ENCODE measurements around the gene MPHOSPH9.

The MPHOSPH9 gene

GRCh38 chr12:123232807-123233504 lies at the start of gene MPHOSPH9, which contains the start of gene MTRFR:
TSS of gene MPHOSPH9 (minus strand) at chr12:123233141. CDS start at chr12:123230364, 2,777 bp downstream.
TSS of gene MTRFR (plus strand) at chr12:123233436. CDS start at chr12:123253675, 20,239 bp downstream.
- peak; percentile 99 for DNase-seq (ENCODE audit: low read depth, low spot score)

GRCh38 chr12:123282111-123282510 lies 49.2 kb upstream of the MPHOSPH9 start:
- no peak for DNase-seq (ENCODE audit: low read depth, low spot score)

- no peak for DNase-seq (ENCODE audit: low read depth, low spot score)
These were observed 48.0 kb upstream of the MPHOSPH9 start for GRCh38 chr12:123280971-123281370.

- DNase-seq (ENCODE audit: low read depth, low spot score) = no peak
These were observed 45.2 kb upstream of the MPHOSPH9 start for GRCh38 chr12:123278101-123278627.

DNA sequence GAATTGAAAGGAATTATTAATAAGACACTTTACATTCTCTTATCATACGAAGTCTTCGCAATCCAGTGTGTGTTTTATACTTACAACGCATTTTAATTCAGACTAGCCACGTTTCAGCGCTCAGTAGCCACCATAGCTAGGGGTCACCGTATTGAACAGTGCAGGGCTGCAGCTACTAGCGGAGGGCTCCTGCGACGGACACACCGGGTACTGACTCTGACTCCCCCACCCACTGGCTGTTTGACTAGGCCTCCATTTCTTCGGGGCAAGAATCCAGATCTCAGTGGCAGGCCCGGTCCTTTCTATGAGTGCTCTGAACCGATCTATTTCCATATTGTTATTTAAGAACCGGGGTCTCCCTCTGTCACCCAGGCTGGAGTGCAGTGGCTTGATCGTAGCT lies 40.2 kb upstream of the MPHOSPH9 start:
- no peak for DNase-seq (ENCODE audit: low read depth, low spot score)

GRCh38 chr12:123271001-123271668 lies 38.2 kb upstream of the MPHOSPH9 start:
- no peak for DNase-seq (ENCODE audit: low read depth, low spot score)

DNA sequence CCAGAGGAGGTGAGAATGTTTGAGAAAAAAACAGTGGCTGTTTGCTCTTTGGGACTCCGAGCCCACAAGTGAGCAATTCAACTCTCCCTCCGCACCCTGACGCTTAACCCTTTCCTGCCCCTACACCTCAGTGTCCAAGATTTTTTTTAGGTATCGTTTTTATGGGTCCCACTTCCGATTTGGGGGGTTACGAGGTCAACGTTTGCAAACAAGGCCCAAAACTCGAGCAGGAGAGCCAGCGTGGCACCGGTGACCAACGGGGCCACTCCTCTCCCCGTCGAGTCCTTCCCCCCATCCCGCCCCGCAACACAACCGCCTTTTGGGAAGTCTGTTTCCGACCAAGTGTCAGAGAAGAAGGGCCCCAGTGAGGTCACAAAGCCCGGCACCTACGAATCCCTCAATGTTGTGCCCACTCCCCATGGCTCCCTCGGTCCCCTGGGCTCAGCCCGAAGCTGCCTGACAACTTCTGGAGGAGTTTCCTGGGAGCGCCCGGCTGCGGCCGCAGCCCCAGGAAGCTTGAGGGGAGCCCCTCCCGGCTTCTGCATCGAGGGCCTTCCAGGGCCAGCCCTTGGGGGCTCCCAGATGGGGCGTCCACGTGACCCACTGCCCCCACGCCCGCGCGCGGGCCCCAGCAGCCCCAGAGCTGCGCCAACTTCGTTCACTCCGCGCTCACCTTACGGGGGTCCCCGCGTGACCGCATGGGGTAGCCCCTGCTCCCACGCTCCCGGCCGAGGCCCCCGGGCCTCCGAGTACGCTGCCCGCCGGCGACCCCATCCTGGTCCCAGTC lies 37.5 kb upstream of the MPHOSPH9 start:
- no peak for DNase-seq (ENCODE audit: low read depth, low spot score)

DNA sequence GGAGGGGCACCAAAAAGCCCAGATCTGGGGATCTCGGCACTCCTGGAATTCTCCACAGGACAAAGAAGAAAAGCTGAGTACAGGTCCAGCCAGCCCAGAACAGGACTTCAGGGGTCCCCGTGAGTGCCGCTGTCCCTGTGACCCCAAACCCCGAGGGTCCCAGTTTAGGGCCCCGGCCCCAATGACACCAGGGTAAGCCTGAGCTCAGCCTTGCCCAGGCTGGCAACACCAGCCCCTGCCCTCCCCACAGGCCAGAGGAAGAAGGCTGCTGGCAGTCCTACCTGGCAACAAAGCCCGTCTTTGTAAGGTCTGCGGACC lies 36.9 kb upstream of the MPHOSPH9 start:
- no peak for DNase-seq (ENCODE audit: low read depth, low spot score)

DNA sequence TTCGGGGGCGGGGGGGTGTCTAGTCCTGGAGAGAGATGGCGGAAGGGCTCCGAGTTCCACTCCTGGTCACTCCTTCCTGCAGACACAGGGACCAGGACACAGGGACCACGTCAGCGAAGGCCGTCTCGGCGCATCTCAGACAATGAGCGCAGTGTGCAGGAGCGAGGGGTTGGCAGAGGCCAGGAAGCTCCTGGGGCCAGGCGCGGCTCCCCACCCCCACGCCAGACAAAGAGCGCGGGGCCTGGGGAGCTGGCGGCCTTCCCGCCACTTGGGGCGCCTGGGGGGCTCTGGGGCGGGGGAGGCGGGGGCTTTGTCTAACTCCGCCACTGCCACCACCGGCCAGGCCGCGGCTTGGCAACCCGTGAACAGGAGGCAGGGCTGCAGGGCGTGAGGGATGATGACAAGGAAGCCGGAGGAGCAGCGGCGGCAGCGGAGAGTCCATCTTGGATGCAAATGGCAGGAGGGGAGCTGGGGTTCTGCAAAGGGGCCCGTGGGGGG lies 36.5 kb upstream of the MPHOSPH9 start:
- DNase-seq (ENCODE audit: low read depth, low spot score) = no peak

DNA sequence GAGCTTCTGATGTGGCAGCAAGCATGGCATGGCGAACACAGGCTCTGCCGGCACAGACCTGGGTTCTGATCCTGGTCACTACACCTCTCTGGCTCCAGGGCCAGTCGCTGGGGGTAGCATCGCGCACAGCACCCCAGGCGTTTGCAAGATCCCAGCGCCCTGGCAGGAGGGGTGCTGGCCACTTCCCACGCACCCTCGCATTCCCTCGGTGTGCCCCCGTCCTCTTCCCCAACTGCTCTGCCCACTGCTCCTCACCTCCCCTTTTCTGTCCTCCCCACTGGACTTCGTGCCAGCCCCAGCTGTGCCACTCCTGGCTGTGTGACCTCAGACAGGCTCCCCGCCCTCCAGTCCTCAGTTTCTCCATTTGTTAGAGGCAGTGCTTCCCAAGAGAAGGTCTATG lies 35.9 kb upstream of the MPHOSPH9 start:
- no peak for DNase-seq (ENCODE audit: low read depth, low spot score)

DNA sequence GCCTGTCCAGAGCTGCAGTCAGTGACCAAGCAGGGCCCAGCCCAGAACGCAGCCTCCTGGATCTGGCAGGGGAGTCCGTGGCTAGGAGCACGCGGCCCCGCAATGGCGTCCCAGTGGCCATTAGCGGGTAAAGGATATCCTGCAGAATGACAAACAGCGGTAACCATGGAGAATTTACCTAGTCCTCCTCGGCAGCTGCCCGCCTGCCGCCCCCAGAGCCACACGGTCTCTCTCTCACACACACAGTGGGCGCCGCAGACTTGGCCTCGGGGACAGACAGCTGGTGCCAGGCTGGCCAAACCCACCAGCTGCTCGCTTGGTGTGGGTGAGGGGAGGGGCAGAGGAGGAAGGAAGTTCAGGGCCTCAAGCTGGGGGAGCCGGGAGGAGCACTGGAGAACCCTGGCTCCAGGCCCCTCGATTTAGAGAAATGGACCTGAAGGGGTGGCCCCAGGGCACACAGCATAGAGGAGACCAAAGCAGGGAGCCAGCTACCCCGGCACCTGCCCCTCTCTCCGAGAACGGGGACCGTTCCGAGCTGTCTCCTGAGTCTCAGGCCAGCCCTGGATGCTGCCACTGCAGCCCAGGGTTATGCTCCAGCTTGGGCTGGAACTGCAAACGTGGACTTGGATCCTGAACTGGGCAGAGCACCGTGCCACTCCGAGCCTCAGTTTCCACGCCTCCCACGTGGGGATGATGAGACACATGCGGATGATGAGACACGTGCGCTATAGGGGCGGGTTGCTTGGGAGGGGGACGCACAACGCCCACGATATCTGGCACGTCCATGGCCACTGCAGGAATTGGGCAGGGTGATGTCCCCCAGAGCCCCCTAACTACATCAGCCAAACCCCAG lies 35.3 kb upstream of the MPHOSPH9 start:
- no peak for DNase-seq (ENCODE audit: low read depth, low spot score)

DNA sequence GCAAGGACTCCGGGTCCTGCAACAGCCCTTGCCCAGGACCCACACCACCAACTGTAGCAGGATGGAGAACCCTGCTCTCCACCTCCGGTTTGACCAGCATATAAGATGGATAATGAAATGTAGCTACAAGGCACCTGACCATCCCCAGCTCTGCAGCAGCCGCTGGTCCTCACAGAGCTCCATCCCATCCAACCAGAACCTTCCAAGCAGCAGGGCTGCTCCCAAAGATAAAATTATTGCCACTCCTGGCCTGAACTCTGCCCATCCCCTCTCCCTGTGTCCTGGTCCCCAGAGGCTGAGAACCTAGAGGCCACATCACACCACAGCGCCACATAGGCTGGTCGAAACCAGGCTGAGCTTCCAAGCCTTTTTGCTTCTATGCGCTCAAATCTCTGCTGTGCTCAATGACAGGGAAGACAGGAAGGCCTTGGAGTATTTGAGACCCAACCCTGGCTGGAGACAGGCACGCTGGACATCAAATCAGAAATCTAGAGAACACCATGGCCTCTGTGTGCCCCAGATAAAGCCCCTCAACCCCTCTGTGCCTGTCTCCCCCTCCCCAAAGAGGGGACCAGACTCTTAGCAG lies 34.5 kb upstream of the MPHOSPH9 start:
- DNase-seq (ENCODE audit: low read depth, low spot score) = no peak

DNA sequence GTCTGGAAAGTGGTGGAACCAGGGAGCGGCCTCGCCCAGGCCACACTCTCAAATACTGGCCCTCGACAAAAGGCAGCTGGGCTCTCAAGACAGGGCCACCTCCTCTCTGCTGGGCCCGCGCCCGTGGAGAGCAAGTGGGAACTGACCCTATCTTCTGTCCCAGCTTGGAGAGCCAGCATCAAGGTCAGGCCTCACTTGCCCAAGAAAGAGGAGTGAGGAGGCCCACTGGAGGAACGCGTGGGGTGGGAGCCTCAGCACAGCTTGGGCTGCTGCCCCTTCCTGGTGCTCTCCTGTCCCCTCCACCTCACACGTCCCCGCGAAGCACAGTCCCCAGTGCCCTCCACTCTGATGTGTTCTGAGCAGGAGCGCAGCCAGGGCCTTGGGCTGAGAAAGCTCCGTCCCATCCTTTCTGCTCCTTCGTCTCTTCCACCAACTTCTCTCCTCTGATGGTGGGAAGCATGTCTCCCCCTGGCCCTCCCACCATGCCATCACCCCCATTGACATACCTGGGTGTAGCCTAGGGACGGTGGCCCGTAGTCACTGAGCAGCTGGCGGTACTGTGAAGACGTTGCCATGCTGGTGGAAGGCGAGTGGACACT lies 33.8 kb upstream of the MPHOSPH9 start:
- no peak for DNase-seq (ENCODE audit: low read depth, low spot score)

DNA sequence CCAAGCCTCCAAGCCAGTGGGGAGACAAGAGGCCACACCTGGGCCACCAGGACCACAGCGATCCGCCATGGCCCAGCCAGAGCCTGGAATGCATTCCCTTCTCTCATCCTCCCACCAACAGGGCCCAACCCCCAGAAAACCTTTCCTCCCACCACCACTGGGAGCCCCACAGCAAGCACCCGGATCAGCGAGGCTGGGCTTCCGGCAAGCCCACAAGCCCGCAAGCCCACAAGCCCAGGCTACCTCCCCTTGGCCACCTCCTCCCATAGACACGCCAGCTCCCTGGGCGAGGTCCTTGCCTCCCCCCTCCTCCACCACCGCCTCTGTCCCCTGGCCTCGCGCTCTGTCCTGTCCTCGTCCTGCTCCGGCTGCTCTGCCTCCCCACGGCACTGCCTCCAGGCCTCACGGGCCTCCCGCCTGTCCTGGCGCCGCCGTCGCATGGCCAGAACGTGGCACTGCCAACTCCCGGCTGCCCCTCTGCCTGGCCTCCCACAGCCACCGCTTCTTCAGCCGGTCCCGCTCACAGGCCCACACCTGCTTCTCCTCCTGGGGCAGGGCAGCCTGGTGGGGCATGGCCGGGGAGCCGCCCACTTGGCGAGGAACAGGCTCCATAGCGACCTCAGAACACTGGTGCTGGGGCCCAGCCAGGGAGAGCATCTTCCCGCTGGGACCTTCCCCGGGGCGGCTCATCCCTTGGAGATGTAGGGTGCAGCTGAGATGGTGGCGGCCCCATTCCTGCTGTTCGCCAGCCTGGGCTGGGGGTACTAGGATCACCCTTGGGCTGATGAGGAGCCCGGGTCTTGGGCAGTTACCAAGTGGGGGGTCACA lies 33.1 kb upstream of the MPHOSPH9 start:
- no peak for DNase-seq (ENCODE audit: low read depth, low spot score)

DNA sequence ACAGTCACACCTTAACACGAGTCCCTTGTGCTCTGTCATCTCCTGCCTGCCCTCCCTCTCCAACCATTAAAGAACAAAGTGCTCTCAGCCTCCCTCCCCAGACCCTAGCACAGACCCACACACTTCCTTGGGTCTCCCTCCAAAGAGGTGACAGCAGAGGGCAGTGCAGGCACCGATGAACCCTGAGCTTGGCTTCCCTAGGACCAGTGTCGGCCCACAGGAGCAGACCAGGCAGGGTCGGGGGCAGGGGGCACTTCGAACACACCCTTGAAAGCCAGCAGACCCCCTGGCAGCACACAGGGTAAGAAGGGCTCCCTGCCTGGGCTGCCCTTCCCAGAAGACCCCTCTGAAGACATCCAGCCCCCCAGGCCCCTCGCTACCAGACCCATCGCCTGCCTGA lies 31.7 kb upstream of the MPHOSPH9 start:
- no peak for DNase-seq (ENCODE audit: low read depth, low spot score)

DNA sequence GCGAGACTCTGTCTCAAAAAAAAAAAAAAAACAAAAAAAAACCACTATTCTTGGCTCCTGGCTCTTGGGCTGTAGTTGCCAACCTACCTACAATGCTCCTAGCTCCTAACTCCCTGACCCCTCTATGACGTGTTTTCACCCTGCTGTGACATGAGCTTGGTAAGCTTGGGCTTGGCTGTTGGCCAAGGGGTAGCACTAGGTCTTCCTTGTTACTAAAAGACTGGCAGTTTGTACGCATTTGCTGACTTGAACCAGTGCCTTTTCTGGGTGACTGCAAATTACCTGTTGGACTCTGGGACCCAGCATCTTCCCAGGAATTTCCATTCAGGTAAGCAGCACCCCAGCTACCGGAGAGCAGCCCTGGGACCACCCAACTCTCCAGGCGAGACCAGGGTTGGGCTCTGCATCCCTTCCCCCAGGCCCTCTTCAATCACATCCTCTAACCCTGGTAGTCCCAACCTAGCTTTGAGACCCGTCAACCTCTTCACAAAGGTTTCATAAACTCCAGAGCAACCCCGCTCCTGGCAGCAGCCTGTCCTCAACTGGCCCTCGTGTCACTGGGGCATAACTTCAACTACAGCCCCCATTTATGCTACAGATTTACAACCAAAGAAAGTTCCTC lies 30.4 kb upstream of the MPHOSPH9 start:
- DNase-seq (ENCODE audit: low read depth, low spot score) = no peak

- DNase-seq (ENCODE audit: low read depth, low spot score) = no peak
These were observed 28.3 kb upstream of the MPHOSPH9 start for GRCh38 chr12:123261196-123261595.

GRCh38 chr12:123260081-123260480 lies 27.1 kb upstream of the MPHOSPH9 start:
- no peak for DNase-seq (ENCODE audit: low read depth, low spot score)

DNA sequence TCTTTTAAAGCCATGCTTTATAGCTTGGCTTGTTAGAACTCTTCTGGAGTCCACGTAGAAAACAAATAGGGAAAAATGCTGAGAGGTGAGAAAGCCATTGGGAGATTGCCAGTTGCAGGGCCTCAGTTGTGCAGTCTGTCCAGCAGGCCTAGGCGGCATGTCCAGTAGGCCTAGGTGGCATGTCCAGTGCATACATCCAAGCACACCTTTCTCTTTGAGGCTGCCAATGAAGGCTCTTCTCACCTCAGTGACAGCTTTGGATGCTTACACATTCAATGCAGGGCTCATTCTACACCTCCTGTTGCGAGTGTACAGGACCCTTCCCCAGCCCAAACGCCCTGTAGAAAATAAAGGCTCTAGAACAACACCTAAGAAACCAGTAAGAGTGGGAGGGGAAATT lies 25.7 kb upstream of the MPHOSPH9 start:
- no peak for DNase-seq (ENCODE audit: low read depth, low spot score)

Measured in brain pericyte (primary cell).